NCI-H446 treated with DMSO at 0.1 percent for 48 hours (cell line): Measurements from ENCODE around the gene SEMA3A.
A peak's percentile ranks its signal among the peaks of the same experiment; 100 is the strongest.

Experiments
- DNase-seq: peaks from one replicate; lab custom pipeline; 2025; lab: John Stamatoyannopoulos, UW

The SEMA3A gene

GRCh38 chr7:84013616-84014240 lies 180.9 kb downstream of the SEMA3A start:
- DNase-seq, result no peak

GRCh38 chr7:84009782-84010181 lies 184.8 kb downstream of the SEMA3A start:
- DNase-seq, result no peak

DNA sequence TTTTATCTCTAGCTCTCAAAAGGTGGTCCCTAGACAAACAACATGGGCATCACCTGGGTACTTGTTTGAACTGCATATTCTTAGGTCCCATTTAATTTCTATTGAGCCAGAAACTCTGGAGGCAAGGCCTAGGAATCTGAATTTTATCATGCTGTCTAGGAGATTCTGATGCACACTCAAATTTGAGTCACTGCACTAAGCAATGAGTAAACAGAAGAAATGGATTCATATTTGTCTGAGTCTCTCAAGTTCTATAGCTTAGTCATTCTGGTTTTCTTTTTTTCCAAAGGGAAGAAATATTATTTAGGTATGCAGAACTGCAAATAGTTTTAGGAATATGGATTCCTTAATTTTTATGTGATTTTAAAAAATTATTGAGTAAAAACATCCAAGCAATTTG lies 185.5 kb downstream of the SEMA3A start:
- no peak for DNase-seq

DNA sequence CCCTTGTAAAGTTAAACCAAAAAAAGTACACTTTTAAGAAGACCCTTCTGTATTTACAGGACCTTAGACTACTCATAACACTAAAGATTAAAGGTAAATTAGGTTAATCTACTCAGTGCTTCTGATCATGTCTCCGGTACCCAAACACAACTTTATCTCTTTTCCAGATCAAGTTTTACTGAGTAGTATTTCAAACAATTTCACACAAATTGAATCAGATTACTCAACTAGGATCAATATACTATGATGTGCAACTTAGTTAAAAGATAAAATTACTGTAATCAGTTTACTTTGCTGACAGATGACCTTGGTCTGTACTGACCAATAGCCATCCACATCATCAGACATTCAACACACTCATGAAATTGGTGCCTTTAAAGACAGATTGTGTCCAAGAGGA lies 191.4 kb downstream of the SEMA3A start:
- DNase-seq, result no peak

DNA sequence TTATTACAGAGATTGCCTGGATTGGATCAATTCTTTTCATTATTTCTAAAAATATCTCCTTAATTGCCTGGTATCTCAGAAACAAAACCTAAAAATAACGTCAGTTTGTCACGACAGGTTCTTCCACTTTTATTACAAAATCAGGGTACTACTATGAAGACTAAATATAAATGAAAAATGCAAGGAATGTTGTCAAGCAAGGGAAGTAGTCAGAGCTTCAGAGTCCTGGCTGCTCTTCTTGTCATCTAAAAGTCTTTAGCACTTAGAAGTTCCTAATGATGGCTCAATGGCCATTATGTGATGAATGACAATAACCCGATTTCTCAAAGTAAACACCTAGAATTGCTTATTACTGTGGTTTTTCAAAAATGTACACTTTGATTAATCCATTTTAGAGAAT lies 192.2 kb downstream of the SEMA3A start:
- no peak for DNase-seq

GRCh38 chr7:83996879-83997278 lies 197.7 kb downstream of the SEMA3A start:
- no peak for DNase-seq

DNA sequence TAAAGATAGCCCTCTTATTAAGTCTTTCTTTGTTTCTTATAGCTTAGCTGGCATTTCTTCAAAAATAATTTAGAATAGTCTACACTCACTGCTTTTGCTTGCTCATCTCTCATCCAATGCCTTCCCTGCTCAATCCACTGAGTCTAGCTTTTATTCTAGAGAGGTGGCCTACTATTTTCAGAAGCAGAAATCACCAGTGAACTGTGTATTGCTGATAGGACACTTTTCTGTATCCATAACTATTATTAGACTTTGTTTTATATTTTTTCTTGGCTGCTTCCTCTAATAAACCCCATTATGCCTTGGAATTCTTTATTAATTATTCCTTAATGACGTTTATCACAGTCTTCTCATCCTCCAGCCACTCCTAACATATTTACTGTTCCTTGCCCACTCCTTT lies 206.8 kb downstream of the SEMA3A start:
- DNase-seq, result no peak

DNA sequence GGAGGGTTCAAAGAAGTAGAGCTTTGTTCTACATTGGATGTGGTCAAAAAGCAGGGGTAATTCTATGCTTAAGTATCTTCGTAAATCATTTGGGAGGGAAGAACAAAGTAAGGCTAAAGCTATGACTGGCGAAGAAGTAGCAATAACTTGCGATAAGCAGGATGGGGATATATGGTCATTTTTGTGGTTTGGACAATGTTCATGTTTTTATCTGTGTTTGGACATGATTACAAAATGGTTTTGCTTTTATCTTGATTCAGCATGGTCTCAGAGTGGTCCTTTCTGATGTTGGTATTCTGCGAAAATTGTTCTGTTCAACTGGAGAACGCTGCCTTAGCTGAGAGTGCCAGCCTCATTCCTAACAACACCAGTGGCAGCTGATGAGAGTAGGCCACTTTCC lies 208.8 kb downstream of the SEMA3A start:
- DNase-seq, result no peak

GRCh38 chr7:83984591-83984990 lies 210.0 kb downstream of the SEMA3A start:
- no peak for DNase-seq

GRCh38 chr7:83984076-83984475 lies 210.5 kb downstream of the SEMA3A start:
- no peak for DNase-seq

DNA sequence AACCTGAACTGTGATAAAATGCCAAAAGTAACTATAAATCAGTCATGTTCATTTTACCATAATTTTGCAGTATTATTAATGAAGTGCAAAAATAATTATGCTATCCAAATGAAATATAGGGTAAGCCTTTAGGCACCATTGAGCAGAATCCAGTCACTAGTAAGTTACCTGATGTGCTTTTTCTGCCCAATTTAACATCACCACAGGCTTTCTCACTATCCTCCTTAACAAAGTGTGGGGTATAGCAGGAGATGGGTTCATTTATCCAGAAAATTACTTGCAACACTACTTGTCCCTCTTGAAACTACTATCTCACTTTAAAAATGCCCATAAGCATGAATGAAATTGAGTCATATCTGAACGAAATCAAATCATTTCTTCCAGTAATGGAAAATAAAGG lies 211.0 kb downstream of the SEMA3A start:
- DNase-seq, result no peak

GRCh38 chr7:83976302-83976701 lies 218.3 kb downstream of the SEMA3A start:
- DNase-seq, result no peak

- DNase-seq, result no peak
Measured at GRCh38 chr7:83970081-83970480, 224.5 kb downstream of the SEMA3A start.

DNA sequence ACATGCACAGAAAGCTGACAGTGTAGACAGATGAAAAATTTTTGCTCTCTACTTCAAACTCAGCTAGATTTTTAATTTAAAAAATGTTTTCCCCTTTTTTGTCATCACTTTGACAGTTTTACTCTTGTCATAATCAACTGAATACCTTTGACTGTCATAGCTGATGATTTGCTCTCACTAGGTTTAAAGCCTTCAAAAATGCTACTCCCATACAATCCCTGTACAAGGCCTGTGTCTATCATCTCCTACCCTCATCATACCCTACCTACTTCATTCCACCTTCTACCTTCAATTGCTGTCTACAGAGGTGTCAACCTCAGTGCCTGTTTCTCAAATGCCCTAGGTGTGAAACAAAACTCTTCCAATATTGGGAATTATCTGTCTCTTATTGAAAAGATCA lies 230.3 kb downstream of the SEMA3A start:
- DNase-seq, result no peak

DNA sequence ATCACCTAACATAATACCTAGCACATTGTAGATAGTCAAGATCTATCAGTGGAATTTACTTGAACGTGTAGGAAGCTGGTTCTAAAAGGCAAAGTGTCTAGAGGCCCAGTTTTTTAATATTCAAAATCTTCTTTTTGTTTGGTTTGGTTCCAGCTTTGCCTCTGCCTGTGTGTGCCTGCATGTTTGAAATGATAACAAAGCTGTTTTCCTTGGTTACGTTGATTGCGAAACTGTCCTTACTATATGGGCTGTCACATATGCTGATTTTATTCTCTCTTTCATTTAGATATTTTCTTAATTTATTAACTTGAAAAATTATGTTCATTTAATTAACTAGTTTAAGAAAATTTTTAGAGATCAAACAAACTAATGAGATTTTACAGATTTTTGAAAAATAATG lies 237.3 kb downstream of the SEMA3A start:
- no peak for DNase-seq

- no peak for DNase-seq
Measured at GRCh38 chr7:83956104-83956503, 238.5 kb downstream of the SEMA3A start.

- no peak for DNase-seq
Measured at GRCh38 chr7:83952236-83952635, 242.4 kb downstream of the SEMA3A start.

GRCh38 chr7:83947260-83947659 lies 247.3 kb downstream of the SEMA3A start:
- DNase-seq, result no peak

GRCh38 chr7:83946801-83947200 lies 247.8 kb downstream of the SEMA3A start:
- DNase-seq, result no peak

DNA sequence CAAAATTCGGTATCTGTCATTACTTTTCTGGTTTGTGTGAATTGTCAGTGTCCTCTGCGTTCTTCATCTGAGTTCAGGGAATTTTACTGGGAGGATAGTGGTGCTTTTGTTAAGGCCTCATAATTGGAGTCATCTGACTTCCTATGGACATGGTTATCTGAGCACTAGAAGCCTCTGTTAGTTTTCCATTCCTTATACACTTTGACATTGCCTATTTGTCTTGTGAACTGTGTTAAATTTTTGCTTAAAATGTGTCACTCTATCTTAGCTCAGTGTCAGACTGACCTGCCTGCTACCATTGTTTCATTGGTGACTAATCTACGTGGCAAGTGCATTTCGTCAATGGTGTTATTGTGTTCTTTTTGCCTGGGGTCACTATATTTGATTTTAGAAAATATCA lies 253.3 kb downstream of the SEMA3A start:
- DNase-seq, result no peak

DNA sequence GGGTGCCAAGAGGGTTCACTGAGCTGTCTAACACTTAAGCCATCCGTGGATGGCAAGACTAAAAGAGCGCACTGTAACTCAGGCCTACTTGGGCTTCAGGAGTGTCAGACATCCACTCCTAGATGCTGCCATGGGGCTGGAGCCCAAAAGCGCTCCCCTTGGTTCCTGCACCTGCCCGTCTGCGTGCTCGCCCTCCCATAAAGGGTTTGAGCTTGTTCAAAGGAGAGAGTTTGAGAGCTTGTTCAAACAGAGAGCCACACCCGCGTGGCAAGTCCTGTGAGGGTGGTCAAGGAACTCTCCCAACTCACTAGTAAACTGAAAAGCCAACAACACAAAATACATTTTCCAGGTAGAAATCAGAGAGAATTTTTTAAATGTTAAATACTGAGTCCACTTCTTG lies 256.7 kb downstream of the SEMA3A start:
- DNase-seq, result no peak

- DNase-seq, result peak; percentile 53
Measured at GRCh38 chr7:83936056-83936708, 258.4 kb downstream of the SEMA3A start.

DNA sequence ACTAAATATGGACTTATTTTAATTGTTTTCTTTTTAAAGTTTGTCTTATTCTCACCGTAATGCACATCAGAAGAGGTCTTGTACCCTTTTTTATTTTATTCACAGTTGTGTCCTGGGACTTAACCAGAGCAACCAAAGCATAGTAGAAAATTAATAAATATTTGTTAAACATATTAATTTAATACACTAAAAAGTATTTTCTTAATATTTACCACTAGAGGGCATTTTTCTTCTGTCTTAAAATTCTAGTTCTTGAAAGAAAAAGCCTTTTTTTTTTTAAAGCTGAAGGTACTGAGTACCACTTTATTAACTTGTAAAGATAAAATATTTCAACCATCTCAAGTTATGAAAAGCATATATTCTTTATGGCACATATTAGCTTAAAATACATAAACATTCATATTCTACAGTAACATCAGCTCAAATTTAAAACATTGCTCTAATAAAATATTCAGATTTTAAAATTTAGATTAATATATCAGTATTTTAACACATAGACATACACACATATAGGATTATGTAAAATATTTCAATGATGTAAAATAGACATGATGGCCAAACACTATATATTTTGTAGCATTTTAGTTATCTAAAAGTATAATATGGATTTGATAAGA lies 260.4 kb downstream of the SEMA3A start:
- DNase-seq, result peak; percentile 14

DNA sequence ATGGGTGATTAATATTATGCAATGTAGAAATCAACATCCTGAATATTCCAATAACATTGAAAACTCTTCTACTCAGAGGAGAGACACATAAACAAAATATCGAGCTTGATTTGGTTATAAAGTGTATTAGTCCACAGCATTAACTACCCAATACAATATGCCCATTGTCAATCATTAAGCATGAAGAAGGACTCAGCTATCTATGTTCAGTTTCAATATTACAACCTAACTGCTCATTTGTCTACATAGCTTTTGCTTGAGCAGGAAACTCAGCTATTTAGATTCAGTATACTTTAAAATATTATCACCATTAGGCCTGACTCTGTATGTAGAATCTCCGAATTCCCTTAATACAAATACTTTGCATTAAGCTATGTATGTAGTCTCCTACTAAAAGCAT lies 262.6 kb downstream of the SEMA3A start:
- DNase-seq, result no peak
